Chondrocyte (in vitro differentiated cells): ENCODE results near the gene FOXK1. TPM values are rescaled to one million over a fixed set of nuclear protein-coding genes. Genes with fewer than 3 reads are reported as not detected.
A peak's percentile ranks its signal among the peaks of the same experiment; 100 is the strongest.
"Not testable (repeated sequence)": the region's sequence is repeated elsewhere in the genome, so short reads cannot be mapped to it uniquely, and the experiment has no call there.

Source experiments
- DNase-seq: peaks from one replicate; pipeline ENCODE4 v3.0.0; 2021; ENCODE audit warnings: mixed read lengths, low spot score
- H3K27ac Mint-ChIP-seq: one replicate; pipeline ENCODE4 v1.8.0; 2021; ENCODE audit warnings: mild to moderate bottlenecking, moderate library complexity, mixed read lengths; ENCODE audit not compliant: unreplicated experiment
- H3K27me3 Mint-ChIP-seq: 2 replicates; pipeline ENCODE4 v1.8.0; 2021; ENCODE audit warnings: low read depth, mixed read lengths
- H3K36me3 Mint-ChIP-seq: 2 replicates; pipeline ENCODE4 v1.8.0; 2021; ENCODE audit warnings: low read depth, mixed read lengths
- H3K4me1 Mint-ChIP-seq: 2 replicates; pipeline ENCODE4 v1.8.0; 2021; ENCODE audit warnings: low read depth, mild to moderate bottlenecking, mixed read lengths
- H3K4me3 Mint-ChIP-seq: one replicate; pipeline ENCODE4 v1.8.0; 2021; ENCODE audit warnings: mild to moderate bottlenecking, moderate library complexity, mixed read lengths; ENCODE audit not compliant: unreplicated experiment
- H3K9me3 Mint-ChIP-seq: 2 replicates; pipeline ENCODE4 v1.8.0; 2021; ENCODE audit warnings: low read depth, mixed read lengths
- CTCF ChIP-seq: fragments of 200-600 bp; sonication (generic); IDR thresholded peaks from 2 replicates; pipeline ENCODE4 v1.5.0; 2021; ENCODE audit warnings: antibody characterized with exemption, mild to moderate bottlenecking, moderate library complexity
- total RNA-seq: library from RNA; stranded (reverse); gene quantifications from 3 replicates; pipeline ENCODE4 v1.2.1, GENCODE V29; 2021

The FOXK1 gene
- total RNA-seq, 1 donor from 2014 or later, result 77.9 TPM

- TF ChIP-seq CTCF, result no peak
- Mint-ChIP-seq H3K4me1 (no peaks in the 10 kb centered on the region), H3K9me3 (no peaks in the 10 kb centered on the region), H3K27me3 (no peaks in the 10 kb centered on the region), H3K4me3 (no peak overlapping the region), H3K27ac (no peak overlapping the region), H3K36me3 (peaks cover 1% of the 10 kb centered on the region)
- no peak for DNase-seq
Observed at GRCh38 chr7:4800487-4800886, 118.4 kb downstream of the FOXK1 start.

GRCh38 chr7:4800926-4801838 lies 119.1 kb downstream of the FOXK1 start:
- H3K9me3 Mint-ChIP-seq, result no peaks in the 10 kb centered on the region
- H3K36me3 Mint-ChIP-seq, result no peaks in the 10 kb centered on the region
- no peaks in the 10 kb centered on the region for H3K27me3 Mint-ChIP-seq
- H3K4me3 Mint-ChIP-seq, result no peak overlapping the region
- H3K27ac Mint-ChIP-seq, result no peak overlapping the region
- TF ChIP-seq CTCF, result no peak
- no peaks in the 10 kb centered on the region for H3K4me1 Mint-ChIP-seq
- DNase-seq, result no peak

GRCh38 chr7:4801839-4802231 lies 119.7 kb downstream of the FOXK1 start:
- no peak for DNase-seq
- TF ChIP-seq CTCF, result no peak
- H3K27me3 Mint-ChIP-seq, result peaks cover 6% of the 10 kb centered on the region

GRCh38 chr7:4802577-4802976 lies 120.5 kb downstream of the FOXK1 start:
- H3K27me3 Mint-ChIP-seq, result peaks cover 11% of the 10 kb centered on the region
- not testable (repeated sequence) for H3K36me3 Mint-ChIP-seq, H3K9me3 Mint-ChIP-seq, DNase-seq, H3K4me1 Mint-ChIP-seq, H3K4me3 Mint-ChIP-seq, H3K27ac Mint-ChIP-seq

More at GRCh38 chr7:4801839-4802231, 119.7 kb downstream of the FOXK1 start:
- H3K27ac Mint-ChIP-seq, result no peak overlapping the region
- no peak overlapping the region for H3K4me3 Mint-ChIP-seq
- no peaks in the 10 kb centered on the region for H3K9me3 Mint-ChIP-seq
- H3K36me3 Mint-ChIP-seq, result no peaks in the 10 kb centered on the region
- H3K4me1 Mint-ChIP-seq, result no peaks in the 10 kb centered on the region

GRCh38 chr7:4803397-4804241 lies 121.5 kb downstream of the FOXK1 start:
- no peak overlapping the region for H3K4me3 Mint-ChIP-seq
- peak; percentile 86 for DNase-seq
- no peak overlapping the region for H3K27ac Mint-ChIP-seq
- no peaks in the 10 kb centered on the region for H3K4me1 Mint-ChIP-seq
- H3K9me3 Mint-ChIP-seq, result no peaks in the 10 kb centered on the region
- no peaks in the 10 kb centered on the region for H3K36me3 Mint-ChIP-seq
- peaks cover 13% of the 10 kb centered on the region for H3K27me3 Mint-ChIP-seq
- TF ChIP-seq CTCF, result no peak
